ENCODE results near the gene TINAGL1.

TINAGL1 gene

DNA sequence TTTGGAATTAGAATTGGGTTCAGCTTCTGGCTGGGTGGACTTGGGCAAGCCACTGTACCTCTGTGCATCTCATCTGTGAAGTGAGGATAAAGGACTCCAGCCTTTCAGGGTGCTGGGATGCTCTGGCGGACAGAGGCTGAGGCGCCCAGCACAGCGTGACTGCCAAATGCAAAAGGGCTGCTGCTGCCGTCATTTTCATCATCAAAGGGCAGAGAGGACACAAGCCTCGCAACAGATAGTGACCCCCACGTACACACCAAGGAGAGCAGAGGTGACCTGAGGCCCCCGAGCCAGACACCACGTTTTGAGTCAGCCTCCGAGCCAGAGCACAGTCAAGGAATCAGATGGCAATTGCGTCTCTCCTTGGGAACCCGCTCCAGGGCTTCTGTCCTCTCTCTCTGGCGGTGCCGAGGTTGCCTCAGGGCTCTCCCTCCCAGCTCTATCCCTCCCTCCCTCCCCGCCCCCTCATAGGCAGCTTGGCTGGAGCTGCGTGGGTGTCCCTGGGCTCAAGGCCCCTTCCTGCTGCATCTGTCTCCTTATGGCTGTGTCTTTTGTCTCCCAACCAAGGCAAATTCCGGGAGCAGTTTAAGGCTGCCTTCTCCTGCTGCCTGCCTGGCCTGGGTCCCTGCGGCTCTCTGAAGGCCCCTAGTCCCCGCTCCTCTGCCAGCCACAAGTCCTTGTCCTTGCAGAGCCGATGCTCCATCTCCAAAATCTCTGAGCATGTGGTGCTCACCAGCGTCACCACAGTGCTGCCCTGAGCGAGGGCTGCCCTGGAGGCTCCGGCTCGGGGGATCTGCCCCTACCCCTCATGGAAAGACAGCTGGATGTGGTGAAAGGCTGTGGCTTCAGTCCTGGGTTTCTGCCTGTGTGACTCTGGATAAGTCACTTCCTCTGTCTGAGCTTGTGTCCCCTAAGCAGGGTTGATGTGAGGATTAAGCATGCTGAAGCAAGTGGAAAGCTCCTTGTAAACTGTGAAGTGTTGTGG, 50.2 kb downstream of the TINAGL1 start:
- DNase-seq, result peak in 29 of 58 donors; percentile 4 to 69 (median 36)

DNA sequence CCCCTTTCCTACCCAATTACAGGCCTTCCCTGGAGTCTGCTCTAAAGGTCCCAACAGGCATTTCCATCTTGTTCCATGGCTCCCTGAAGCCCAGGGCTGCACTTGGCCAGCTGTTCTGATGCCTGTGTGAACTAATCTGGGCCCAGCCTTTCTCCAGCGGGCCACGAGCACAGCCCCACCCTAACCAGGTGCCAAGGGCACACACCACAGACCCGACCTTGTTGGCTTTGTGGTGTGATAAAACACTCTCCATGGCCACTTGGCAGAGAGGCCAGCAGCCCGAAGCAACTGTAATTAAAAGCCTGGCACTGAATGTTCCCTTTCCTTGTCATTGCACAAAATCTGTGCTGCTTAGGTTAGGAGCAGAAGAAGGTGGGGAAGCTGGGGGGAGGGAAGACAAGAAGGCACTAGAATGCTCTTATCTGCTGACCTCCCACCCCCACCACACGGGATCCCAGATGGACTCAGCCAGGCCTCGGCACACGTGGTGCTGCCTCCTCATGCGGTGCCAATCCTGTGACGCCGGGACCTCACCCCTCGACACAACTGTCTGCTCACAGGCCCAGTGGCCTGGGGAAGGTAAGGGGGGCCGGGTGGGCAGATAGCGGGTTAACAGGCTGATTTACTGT, 51.1 kb downstream of the TINAGL1 start:
- peak in 23 of 58 donors; percentile 7 to 76 (median 46) for DNase-seq

- DNase-seq, result peak in 34 of 58 donors; percentile 8 to 76 (median 44)
Measured at GRCh38 chr1:31627930-31628559, 51.7 kb downstream of the TINAGL1 start.

DNA sequence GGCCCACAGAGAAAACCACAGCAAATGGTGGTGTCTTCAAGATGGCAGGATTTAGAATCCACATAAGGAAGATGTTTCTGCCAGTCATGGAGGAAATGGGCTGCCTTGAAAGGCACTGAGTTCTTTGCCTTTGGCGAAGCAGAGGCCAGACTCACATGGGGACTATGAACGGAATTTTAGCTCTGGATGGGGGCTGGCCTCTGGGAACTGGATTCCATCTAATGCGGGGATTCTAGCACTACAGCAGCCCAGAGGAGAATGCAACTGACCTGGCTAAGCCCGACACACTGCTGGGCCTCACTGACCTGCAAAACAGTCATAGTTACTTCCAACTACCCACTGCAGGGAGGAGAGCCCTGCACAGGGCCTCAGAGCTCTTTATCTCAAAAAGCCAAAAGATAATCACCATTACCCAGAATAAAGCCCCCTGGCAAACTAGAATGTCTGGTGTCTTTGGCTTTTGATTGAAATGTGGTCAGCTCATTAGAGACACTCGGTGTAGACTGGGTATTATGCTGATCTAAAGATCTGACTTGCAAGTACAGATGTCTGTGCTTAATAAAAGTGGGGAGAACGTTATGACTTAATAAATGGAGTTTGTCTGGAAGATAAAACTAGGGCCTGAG, 52.7 kb downstream of the TINAGL1 start:
- DNase-seq, result no peak

DNA sequence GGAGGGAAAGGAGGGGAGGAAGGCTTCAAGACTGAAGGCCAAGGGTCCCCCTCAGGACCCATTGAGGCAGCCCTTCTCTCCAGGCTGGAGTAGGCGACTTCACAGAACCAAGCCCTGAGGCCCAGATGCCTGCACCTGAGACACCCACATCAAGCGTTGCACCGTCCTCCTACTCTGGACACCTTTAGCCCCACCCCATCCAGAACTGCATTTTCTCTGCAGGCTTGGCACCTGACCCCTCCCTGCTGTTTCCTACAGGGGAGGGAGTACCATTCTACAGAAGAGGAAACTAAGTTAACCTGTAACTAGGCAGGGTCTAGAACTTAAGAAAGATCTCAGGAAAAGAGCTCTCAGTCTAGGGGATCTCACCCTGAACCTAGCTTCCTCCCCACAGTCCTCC, 56.3 kb downstream of the TINAGL1 start:
- DNase-seq, result no peak

DNA sequence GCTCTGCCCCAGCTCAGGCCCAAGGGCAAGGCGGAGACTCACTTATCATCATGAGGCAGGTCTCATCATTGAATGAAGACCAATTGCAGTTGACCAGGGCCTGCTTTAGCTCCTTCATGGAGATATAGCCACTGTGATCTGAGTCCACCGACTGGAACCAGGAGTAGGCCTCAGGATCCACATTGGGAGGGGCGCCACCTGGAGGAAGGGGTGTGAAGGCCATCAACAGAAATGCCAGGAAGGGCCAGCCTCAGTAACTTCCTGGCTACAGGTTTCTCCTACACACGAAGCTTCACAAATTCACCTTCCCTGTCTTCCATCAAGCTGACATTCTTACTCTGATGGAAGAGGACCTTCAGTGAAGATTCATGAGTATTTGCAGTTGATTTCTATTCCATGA, 56.8 kb downstream of the TINAGL1 start:
- no peak for DNase-seq
